Activated effector memory CD4-positive, alpha-beta T cell treated with Interleukin-2 at 50 U/mL for 16 hours (primary cell): ENCODE measurements around the gene ADORA2B.
"Not testable (repeated sequence)": the region's sequence is repeated elsewhere in the genome, so short reads cannot be mapped to it uniquely, and the experiment has no call there.

ENCODE experiments used
- DNase-seq: peaks from one replicate; pipeline ENCODE4 v3.0.0-alpha.2; 2020

The ADORA2B gene

GRCh38 chr17:15926039-15926740 is 18.7 kb upstream of the ADORA2B start:
- no peak for DNase-seq

- no peak for DNase-seq
Measured at GRCh38 chr17:15928286-15928785, 16.6 kb upstream of the ADORA2B start.

GRCh38 chr17:15929941-15930340 is 15.0 kb upstream of the ADORA2B start:
- DNase-seq: no peak

- no peak for DNase-seq
Measured at GRCh38 chr17:15930426-15930825, 14.5 kb upstream of the ADORA2B start.

- no peak for DNase-seq
Measured at GRCh38 chr17:15931394-15931793, 13.5 kb upstream of the ADORA2B start.

DNA sequence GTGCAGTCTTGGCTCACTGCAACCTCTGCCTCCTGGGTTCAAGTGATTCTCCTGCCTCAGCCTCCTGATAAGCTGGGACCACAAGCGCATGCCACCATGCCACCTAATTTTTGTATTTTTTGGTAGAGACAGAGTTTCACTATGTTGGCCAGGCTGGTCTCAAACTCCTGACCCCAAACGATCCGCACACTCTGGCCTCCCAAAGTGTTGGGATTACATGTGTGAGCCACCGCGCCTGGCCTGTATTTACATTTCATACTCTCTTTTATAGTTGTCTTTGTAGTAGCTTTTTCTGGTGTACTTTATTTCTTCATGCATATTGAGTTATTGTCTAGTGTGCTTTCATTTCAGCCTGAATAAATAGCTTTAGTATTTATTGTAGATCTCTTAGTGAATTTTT is 10.1 kb upstream of the ADORA2B start:
- DNase-seq: no peak

DNA sequence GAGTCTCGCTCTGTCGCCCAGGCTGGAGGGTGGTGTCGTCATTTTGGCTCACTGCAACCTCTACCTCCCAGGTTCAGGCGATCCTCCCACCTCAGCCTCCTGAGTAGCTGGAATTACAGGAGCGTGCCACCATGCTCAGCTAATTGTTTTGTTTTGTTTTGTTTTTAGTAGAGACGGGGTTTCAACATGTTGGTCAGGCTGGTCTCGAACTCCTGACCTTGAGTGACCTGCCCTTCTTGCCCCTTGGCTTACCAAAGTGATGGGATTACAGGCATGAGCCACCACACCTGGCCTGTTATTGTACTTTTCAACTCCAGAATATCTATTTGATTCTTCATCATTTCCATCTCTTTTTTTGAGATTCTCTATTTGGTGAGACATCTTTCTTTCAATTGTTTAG is 9.0 kb upstream of the ADORA2B start:
- DNase-seq: no peak

DNA sequence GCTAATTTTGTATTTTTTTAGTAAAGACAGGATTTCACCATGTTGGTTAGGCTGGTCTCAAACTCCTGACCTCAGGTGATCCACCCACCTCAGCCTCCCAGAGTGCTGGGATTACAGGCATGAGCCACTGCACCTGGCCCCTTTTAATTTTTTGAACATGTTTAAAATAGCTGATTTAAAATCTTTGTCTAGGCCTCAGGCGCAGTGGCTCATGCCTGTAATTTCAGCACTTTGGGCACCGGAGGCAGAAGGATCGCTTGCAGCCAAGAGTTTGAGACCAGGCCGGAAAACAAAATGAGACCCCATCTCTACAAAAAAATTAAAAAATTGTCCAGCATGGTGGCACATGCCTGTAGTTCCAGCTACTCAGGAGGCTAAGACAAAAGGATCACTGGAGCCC is 8.4 kb upstream of the ADORA2B start:
- DNase-seq: not testable (repeated sequence)

GRCh38 chr17:15941781-15942180 is 3.1 kb upstream of the ADORA2B start:
- no peak for DNase-seq

GRCh38 chr17:15942207-15942833 is 2.6 kb upstream of the ADORA2B start:
- no peak for DNase-seq

DNA sequence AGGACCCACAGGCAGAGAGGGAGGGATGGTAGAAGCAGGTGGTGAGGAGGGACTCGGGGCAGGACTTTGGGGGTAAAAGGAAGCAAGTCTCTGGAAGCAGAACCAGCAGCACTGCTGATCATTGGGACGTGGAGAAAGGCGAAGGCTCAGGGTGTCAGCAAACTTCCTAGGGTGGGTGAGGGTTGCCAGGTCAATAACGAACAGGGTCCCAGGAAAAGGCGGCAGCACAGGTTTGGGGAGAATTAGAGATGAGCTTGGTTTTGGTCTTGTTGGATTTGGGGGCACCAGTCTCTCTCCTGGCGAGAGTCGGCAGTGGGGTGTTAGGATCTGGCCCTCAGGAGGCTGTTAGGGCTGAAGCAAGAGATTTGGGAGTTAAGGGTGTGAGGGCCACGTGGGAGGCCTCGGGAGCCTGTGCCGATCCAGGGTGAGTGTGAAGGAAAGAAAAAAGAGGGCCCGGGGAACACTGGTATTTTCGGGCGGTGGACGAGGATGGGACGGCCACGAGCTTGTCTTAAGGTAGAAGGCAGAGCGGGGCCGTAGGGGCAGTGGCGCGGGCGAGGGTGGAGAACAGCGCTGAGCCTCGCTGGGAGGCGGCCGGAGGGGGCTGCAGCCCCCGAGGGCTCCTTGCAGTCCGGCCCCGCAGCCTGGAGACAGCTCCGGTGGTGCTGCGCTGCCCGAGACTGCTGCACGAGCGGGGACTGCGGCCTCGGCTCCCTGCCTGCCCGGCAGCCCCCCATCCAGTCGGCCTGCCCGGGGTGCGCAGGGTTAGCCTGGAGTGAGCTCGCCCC is 765 bp upstream of the ADORA2B start:
- no peak for DNase-seq

GRCh38 chr17:15945527-15946191 is 729 bp downstream of the ADORA2B start:
- no peak for DNase-seq

DNA sequence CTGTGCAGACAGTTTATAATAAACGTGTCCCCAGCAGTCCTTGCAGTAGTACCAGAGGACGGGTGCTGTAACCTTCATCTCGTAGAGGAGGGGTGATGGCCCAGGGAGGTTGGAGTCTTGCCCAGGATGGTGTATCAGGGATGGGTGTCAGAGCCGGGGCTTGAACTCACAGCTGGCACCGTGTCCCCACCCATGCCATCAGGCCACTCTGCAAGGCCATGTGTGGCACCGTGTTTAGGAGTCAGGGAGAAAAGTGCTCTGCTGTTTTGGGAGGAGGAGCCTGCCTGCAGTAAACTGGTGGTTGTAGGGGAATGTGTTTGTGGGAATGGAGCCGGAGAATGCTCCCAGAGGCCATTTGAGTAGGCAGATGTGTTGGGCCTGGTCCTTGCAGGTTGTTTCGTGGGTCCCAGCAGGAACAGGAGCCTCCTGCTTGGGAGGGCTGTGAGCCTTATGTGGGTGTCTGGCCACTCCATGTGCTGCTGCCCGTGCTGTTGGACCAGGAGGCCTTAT is 1.7 kb downstream of the ADORA2B start:
- DNase-seq: no peak

GRCh38 chr17:15947271-15947670 is 2.3 kb downstream of the ADORA2B start:
- DNase-seq: no peak

- DNase-seq: no peak
Measured at GRCh38 chr17:15947976-15948752, 3.2 kb downstream of the ADORA2B start.

- no peak for DNase-seq
Measured at GRCh38 chr17:15951368-15952047, 6.6 kb downstream of the ADORA2B start.

DNA sequence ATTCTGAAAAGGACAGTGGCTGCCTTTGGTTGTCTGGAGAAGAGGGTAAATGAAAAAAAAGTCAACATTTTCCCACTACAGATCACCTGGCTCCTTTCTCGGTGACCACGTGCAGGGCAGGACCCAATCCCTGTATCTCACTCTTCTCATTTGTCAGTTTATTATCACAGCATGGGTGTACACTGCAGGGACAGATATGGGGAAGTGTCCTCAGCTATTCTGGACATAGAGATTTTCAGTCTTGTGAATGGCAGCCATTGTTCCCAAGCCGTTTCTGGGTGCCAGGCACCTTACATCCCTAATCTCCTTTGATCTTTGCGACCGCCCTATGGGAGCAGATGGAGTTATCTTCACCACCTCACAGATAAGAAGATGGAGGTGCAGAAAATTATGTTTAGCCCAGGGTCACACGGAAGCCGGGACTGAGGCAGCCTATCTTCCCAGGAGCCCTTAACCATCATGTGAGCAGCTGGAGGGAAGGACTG is 7.2 kb downstream of the ADORA2B start:
- DNase-seq: no peak

GRCh38 chr17:15952916-15953790 is 8.2 kb downstream of the ADORA2B start:
- DNase-seq: no peak

DNA sequence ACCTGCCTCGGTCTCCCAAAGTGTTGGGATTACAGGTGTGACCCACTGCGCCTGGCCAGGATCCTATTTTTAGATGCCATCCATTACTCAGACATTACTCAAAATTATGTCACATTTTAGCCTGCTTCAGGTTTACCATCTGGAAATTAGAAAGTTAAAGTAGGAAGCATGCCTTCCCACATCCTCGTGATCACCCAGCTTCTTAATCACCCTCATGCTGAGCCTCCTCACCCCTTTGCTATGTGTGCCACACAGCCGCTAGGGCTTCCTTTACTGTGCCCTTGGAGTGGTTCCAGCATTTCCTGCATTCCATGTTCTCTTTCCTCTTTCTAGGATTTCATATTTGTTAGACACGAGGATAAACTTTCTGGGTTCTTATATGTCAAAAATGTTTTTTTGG is 9.3 kb downstream of the ADORA2B start:
- DNase-seq: no peak

DNA sequence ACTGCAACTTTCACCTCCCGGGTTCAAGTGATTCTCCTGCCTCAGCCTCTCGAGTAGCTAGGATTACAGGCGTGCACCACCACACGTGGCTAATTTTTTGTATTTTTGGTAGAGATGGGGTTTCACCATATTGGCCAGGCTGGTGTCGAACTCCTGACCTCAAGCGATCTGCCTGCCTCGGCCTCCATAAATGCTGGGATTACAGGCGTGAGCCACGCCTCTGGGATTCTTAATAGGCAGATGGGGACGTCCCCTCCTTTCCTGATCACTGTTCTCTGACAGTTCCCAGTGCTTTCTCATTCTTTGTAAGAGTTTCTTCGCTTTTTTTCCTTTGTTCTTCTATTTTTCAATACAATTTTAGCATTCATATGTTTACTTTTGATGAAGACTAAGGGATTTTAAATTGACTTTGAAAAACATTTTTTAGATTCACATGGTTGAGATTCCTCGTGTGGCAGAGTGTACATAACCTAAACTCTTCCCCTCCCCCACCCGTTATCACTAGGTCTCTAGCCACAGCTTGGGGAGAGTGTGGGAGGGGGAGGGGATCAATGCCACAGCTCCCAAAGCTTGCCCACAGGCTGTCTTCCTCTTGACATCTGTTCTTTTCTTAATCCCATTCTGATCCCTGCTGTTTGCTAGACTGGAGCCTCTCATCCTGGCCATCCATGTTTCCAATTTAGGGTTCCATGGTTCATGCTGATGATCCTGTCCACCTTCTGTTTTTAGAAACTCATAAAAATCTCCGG is 11.0 kb downstream of the ADORA2B start:
- DNase-seq: no peak
